IPS-18c (cell line): Measurements from ENCODE around the gene FMNL3.
"Not testable (repeated sequence)": the region's sequence is repeated elsewhere in the genome, so short reads cannot be mapped to it uniquely, and the experiment has no call there.

Experiments
- H3K4me3 ChIP-seq: 2 replicates; pipeline ENCODE4 v1.7.0; 2013; ENCODE audit warnings: low read depth, mild to moderate bottlenecking, low read length, moderate library complexity; ENCODE audit not compliant: insufficient read depth
- H3K9me3 ChIP-seq: one replicate; pipeline ENCODE4 v1.6.1; 2013; ENCODE audit warnings: mild to moderate bottlenecking, low read length, moderate library complexity; ENCODE audit not compliant: control insufficient read depth, insufficient read depth

Gene FMNL3

DNA sequence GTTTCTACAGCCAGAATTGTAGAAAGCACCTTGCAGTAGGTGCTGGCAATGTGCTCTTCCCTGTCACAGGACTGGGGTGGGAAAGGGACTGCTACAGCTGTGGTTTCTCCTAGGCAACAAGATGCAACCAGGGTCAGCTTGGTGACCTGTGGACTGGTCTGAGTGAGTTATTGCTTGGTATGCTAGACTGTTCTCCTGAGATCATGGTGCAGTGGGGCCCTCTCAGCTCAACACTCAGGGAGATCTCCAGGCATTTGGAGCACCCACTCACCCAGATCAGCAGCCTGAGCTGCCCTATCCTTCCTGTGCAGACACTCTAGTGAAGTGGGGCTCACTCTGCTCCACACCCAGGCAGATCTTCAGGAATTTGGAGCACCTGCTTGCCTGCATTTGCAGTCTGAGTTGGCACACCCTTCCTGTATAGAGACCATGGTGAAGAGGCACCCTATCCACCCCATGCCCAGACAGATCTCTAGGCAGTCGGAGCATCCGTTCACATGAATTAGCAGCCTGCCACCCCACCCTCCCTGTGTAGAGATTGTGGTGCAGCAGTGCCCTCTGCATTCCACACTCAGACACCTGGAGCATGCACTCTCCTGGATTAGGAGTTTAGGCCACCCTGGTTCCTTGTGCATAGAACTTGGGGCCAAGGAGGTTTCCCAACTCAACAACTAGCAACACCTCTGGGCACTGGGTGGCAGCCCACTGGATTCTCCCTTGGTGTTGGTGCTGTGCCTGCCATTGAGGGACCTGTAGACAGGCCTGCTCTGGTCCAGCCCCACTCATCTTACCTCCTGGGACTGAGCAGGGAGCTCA lies 97.9 kb downstream of the FMNL3 start:
- no peak overlapping the region for H3K4me3 ChIP-seq
- no peaks in the 10 kb centered on the region for H3K9me3 ChIP-seq

DNA sequence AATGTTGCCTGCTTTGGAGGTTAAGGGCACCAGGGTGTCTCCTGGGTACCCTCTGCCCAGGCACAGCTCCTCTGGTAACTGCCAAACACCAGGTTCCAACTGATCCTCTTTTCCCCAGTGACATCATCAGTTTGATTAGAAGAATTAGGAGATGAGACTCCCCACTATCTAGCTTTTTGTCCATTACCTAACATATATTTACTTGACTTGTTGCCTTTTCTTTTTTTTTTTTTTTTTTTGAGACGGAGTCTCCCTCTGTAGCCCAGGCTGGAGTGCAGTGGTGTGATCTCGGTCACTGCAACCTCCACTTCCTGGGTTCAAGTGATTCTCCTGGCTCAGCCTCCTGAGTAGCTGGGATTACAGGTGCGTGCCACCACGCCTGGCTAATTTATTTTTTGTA lies 101.7 kb downstream of the FMNL3 start, which contains the start of gene FAM186B:
FAM186B (minus strand) TSS at position 101 of the 400 bp plus-strand sequence. CDS start 162 bp downstream, outside the sequence.
- H3K4me3 ChIP-seq, result not testable (repeated sequence)

DNA sequence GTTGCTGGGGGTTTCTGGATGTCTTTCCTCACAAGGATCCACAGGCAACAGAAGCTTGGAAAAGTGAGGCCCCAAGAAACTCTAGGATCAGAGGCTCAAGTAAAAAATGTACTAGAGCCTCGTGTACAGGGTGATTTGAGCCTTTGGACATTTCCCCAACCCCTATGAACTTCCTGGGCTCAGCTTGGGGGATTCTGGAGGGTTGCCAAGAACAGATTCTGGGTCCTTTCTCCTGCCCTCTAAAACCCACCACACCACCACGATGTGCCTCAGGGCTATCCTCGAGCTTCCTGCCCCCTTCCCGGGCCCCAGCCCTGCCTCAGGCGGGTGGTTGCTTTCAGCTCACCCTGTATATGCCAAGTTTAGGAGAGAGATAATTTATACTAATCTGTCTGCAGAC lies 102.3 kb downstream of the FMNL3 start:
- Histone ChIP-seq H3K4me3 (no peak overlapping the region), H3K9me3 (no peaks in the 10 kb centered on the region)

More for the DNA sequence above, 101.7 kb downstream of the FMNL3 start, which contains the start of gene FAM186B:
- not testable (repeated sequence) for H3K9me3 ChIP-seq

DNA sequence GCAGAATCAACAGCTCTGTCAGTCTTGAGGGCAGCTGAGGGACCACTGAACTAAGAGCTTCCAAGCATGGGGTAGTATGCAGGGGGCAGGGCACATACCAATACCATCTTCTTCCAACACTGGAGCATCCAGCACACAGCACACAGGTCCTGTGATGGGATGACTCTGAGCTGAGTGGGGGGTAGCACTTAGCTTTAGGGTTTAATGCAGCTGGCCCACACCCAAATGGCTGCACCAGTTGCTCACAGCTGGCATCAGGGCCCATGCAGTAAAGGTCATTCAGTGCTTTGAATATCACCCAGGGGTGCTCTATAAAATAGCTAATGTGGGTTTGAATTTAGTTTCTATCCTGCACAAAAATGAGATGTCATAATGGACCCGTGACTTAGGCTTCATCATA lies 103.5 kb downstream of the FMNL3 start:
- Histone ChIP-seq H3K9me3 (no peaks in the 10 kb centered on the region), H3K4me3 (no peak overlapping the region)

DNA sequence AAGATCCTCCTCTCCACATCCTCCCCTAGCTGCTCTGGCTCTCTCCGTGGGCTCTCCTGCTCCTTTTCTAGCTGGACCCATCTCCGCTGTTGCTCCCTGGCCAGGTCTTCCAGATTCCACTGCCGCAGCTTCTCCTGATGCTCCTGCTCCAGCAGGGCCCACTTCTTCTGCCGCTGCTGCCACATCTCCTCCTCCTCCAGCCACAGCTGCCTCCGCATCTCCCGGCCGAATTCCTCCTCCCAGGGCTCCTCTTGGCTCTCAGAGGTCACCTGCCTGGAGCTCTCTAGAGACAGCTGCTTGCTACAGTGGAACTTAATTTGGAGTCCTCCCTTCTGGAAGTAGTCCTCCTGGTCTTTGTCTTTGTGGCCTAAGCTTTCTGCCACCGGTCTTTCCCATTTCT lies 107.2 kb downstream of the FMNL3 start:
- Histone ChIP-seq H3K4me3 (no peak overlapping the region), H3K9me3 (no peaks in the 10 kb centered on the region)

DNA sequence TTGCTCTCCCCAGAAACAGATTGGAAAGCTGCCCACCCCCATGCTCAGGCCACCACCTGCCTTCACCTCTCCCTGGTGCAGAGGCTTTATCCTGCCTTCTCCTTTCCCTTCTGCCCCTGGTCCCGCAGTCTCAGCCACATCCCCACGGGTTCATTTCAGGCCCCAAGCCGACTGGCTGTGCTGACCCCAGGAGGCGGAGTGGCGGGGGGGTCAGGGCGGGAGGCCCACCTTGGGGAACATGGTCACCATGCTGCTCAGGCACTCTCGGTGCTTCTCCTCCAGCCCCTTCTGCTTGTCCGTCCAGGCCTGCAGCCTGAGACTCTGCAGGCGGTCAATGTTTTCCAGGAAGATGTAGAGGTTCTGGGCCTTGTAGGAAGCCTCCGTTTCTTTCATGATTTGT lies 108.7 kb downstream of the FMNL3 start:
- H3K4me3 ChIP-seq, result no peak overlapping the region
- no peaks in the 10 kb centered on the region for H3K9me3 ChIP-seq

DNA sequence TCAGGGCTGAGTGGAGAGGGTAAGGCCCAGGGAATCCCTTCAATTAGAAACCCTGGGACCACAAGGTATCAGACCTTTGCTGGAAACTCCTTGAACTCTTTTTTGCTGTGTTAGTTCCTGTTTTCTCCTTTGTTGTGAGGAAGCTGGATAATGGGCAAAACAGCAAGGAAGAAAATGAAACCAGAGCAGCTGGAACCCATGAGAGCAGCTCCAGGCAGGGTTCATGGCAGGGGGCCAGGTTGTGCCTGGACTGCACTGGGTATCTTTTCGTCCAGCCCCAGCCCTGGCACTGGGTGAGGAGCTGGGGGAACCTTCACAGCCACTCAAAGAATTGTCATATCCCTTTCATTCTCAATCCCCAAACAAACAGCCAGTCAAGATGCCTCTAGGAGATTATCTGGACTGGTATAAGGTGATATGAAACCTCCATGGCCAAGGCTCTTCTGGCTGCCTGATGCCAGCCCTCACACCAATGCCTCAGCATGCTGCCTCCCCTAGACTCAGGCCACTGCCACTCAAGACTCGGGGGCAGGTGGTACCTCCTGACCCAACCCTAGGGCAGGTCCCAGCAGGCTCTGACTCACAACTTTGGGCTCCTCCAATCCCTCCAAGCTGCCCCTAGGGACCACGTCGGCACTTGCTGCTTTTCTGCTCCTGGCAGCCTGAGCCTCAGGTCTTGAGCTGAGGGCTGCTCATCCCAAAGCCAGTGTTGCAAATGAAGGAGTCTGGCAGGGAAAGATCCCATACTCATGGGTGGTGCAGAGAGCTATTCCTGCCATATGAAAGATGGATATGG lies 118.3 kb downstream of the FMNL3 start:
- no peak overlapping the region for H3K4me3 ChIP-seq

DNA sequence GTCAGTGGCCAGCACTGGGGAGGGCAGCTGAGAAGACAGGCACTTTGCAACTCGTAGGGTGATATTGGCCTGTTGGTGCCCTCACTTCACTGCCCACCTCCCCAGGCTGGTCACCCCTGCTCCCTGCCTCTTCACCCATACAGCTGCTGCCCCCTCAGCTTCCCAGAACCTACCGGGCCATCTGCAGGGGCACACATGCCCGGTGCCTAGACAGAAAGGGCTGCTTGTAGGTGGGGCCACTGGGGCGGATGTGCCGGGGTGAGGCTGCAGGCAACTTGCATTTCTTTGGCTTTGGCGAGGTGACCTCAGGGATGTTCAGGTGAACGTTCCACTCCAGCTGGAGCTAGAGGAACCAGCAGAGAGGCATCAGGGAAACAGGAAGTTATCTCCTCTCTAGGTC lies 118.9 kb downstream of the FMNL3 start:
- Histone ChIP-seq H3K4me3 (no peak overlapping the region), H3K9me3 (no peaks in the 10 kb centered on the region)

More for the DNA sequence above, 118.3 kb downstream of the FMNL3 start:
- H3K9me3 ChIP-seq, result no peaks in the 10 kb centered on the region

DNA sequence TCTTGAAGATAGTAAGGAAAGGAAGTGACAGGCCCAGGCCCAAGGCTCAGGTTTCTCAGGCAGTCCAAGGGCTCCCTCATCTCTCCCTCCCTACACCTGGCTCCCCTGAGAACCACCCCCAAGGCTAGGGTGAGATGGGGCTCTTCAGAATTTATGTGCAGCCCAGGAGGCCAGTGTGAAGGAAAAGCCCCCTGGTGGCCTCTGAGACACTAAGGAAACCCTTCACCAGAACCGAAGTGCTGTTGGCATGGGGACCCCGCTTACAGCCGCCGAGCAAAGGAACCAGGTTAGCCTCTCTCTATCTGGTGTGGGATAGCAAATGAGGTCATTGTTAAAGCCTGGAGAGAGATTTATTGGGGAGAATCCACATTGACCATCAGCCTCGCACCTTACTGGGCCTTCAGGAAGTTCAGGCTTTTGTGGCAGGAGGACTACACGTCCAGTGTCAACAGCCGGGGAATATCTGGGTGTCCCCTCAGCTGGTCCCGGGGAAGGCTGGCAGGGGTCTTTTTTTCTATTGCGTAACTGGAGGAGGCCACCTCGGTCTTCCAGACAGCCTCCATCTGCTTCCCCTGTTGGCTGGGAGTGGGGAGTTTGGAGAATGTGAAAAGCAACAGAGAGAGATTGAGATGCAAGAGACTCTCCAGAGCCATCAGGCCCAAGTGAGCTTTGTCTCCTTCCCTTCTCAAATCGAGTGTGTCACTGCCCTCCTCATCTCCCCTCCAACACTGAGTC lies 119.9 kb downstream of the FMNL3 start:
- H3K9me3 ChIP-seq, result no peaks in the 10 kb centered on the region
- no peak overlapping the region for H3K4me3 ChIP-seq
